ENCODE measurements around the gene RRAD. TPM values are rescaled to one million over a fixed set of nuclear protein-coding genes. Genes with fewer than 3 reads are reported as not detected.
"Not testable (repeated sequence)": the region's sequence is repeated elsewhere in the genome, so short reads cannot be mapped to it uniquely, and the experiment has no call there.

The RRAD gene
- total RNA-seq, 2 donors from 2014 or later = 2.3 to 12.8 TPM

- H3K9me3 Mint-ChIP-seq = no peaks in the 10 kb centered on the region
- ATAC-seq (peak; percentile 83 to 86), DNase-seq (ENCODE audit: low spot score) (peak; percentile 85)
- H3K4me1 Mint-ChIP-seq (ENCODE audit: low read depth in 2 of 2) = peaks cover 13 to 17% of the 10 kb centered on the region in 2 donors
- peaks cover 16 to 23% of the 10 kb centered on the region in 2 donors for H3K27me3 Mint-ChIP-seq
- H3K27ac Mint-ChIP-seq = no peak overlapping the region
- H3K4me3 Mint-ChIP-seq = peak overlapping the region; percentile 84
- H3K36me3 Mint-ChIP-seq = peaks cover 6% of the 10 kb centered on the region
Observed at GRCh38 chr16:66947302-66948065, 22.1 kb upstream of the RRAD start.

- no peak for DNase-seq (ENCODE audit: low spot score)
- Mint-ChIP-seq H3K27me3 (peaks cover 15 to 23% of the 10 kb centered on the region in 2 donors), H3K27ac (no peak overlapping the region), H3K4me3 (no peak overlapping the region), H3K9me3 (no peaks in the 10 kb centered on the region), H3K36me3 (peaks cover 6% of the 10 kb centered on the region), H3K4me1 (ENCODE audit: low read depth in 2 of 2) (peaks cover 13 to 17% of the 10 kb centered on the region in 2 donors)
- ATAC-seq = no peak
Observed at GRCh38 chr16:66946974-66947301, 21.6 kb upstream of the RRAD start.

- no peak overlapping the region for H3K27ac Mint-ChIP-seq
Observed at GRCh38 chr16:66946541-66946940, 21.2 kb upstream of the RRAD start.

GRCh38 chr16:66945939-66946338 is 20.6 kb upstream of the RRAD start:
- ATAC-seq = no peak
- Mint-ChIP-seq H3K36me3 (no peaks in the 10 kb centered on the region), H3K27me3 (peaks cover 6 to 16% of the 10 kb centered on the region in 2 donors), H3K4me1 (ENCODE audit: low read depth in 2 of 2) (peaks cover 13 to 17% of the 10 kb centered on the region in 2 donors), H3K4me3 (no peak overlapping the region), H3K9me3 (no peaks in the 10 kb centered on the region), H3K27ac (no peak overlapping the region)
- no peak for DNase-seq (ENCODE audit: low spot score)

More at GRCh38 chr16:66946541-66946940, 21.2 kb upstream of the RRAD start:
- ATAC-seq (no peak), DNase-seq (ENCODE audit: low spot score) (no peak)
- no peaks in the 10 kb centered on the region for H3K9me3 Mint-ChIP-seq
- peaks cover 11 to 20% of the 10 kb centered on the region in 2 donors for H3K27me3 Mint-ChIP-seq
- H3K4me3 Mint-ChIP-seq = no peak overlapping the region
- peaks cover 13 to 17% of the 10 kb centered on the region in 2 donors for H3K4me1 Mint-ChIP-seq (ENCODE audit: low read depth in 2 of 2)
- peaks cover 2% of the 10 kb centered on the region for H3K36me3 Mint-ChIP-seq

- DNase-seq (ENCODE audit: low spot score); ATAC-seq; H3K9me3 Mint-ChIP-seq; H3K36me3 Mint-ChIP-seq; H3K4me3 Mint-ChIP-seq: not testable (repeated sequence)
- Mint-ChIP-seq H3K27me3 (peaks cover 6 to 11% of the 10 kb centered on the region in 2 donors), H3K27ac (peak overlapping the region in 1 of 2 donors; percentile 53), H3K4me1 (ENCODE audit: low read depth in 2 of 2) (peaks cover 9 to 17% of the 10 kb centered on the region in 2 donors)
Observed at GRCh38 chr16:66944971-66945370, 19.6 kb upstream of the RRAD start.

- Mint-ChIP-seq H3K4me3 (no peak overlapping the region), H3K27me3 (peaks cover 0 to 6% of the 10 kb centered on the region in 2 donors), H3K4me1 (ENCODE audit: low read depth in 2 of 2) (peaks cover 9 to 17% of the 10 kb centered on the region in 2 donors), H3K9me3 (no peaks in the 10 kb centered on the region), H3K36me3 (no peaks in the 10 kb centered on the region), H3K27ac (no peak overlapping the region)
- DNase-seq (ENCODE audit: low spot score) (no peak), ATAC-seq (no peak)
Observed at GRCh38 chr16:66944054-66944441, 18.7 kb upstream of the RRAD start.

GRCh38 chr16:66943426-66944053 is 18.2 kb upstream of the RRAD start:
- Mint-ChIP-seq H3K9me3 (no peaks in the 10 kb centered on the region), H3K27ac (no peak overlapping the region), H3K4me3 (no peak overlapping the region), H3K4me1 (ENCODE audit: low read depth in 2 of 2) (peaks cover 9 to 14% of the 10 kb centered on the region in 2 donors), H3K27me3 (peaks cover 0 to 3% of the 10 kb centered on the region in 2 donors), H3K36me3 (no peaks in the 10 kb centered on the region)
- ATAC-seq (no peak), DNase-seq (ENCODE audit: low spot score) (no peak)

- ATAC-seq (no peak), DNase-seq (ENCODE audit: low spot score) (no peak)
- Mint-ChIP-seq H3K27me3 (no peaks in the 10 kb centered on the region), H3K36me3 (no peaks in the 10 kb centered on the region), H3K9me3 (no peaks in the 10 kb centered on the region), H3K4me1 (ENCODE audit: low read depth in 2 of 2) (peaks cover 8 to 9% of the 10 kb centered on the region in 2 donors), H3K4me3 (no peak overlapping the region), H3K27ac (no peak overlapping the region)
Observed at GRCh38 chr16:66942981-66943380, 17.6 kb upstream of the RRAD start.

GRCh38 chr16:66940236-66940635 is 14.9 kb upstream of the RRAD start:
- Mint-ChIP-seq H3K4me1 (ENCODE audit: low read depth in 2 of 2) (peaks cover 10 to 18% of the 10 kb centered on the region in 2 donors), H3K4me3 (no peak overlapping the region), H3K27me3 (no peaks in the 10 kb centered on the region), H3K27ac (no peak overlapping the region), H3K9me3 (no peaks in the 10 kb centered on the region), H3K36me3 (no peaks in the 10 kb centered on the region)
- DNase-seq (ENCODE audit: low spot score) (no peak), ATAC-seq (no peak)

GRCh38 chr16:66939366-66939765 is 14.0 kb upstream of the RRAD start:
- peaks cover 18 to 21% of the 10 kb centered on the region in 2 donors for H3K4me1 Mint-ChIP-seq (ENCODE audit: low read depth in 2 of 2)
- no peak overlapping the region for H3K4me3 Mint-ChIP-seq
- H3K36me3 Mint-ChIP-seq = no peaks in the 10 kb centered on the region
- ATAC-seq = no peak
- H3K27ac Mint-ChIP-seq = no peak overlapping the region
- H3K9me3 Mint-ChIP-seq = no peaks in the 10 kb centered on the region
- DNase-seq (ENCODE audit: low spot score) = no peak
- no peaks in the 10 kb centered on the region for H3K27me3 Mint-ChIP-seq

GRCh38 chr16:66937725-66938337 is 12.5 kb upstream of the RRAD start:
- H3K4me3 Mint-ChIP-seq = peak overlapping the region; percentile 26
- no peaks in the 10 kb centered on the region for H3K9me3 Mint-ChIP-seq
- H3K36me3 Mint-ChIP-seq = peaks cover 10% of the 10 kb centered on the region
- H3K4me1 Mint-ChIP-seq (ENCODE audit: low read depth in 2 of 2) = peaks cover 33 to 36% of the 10 kb centered on the region in 2 donors
- DNase-seq (ENCODE audit: low spot score) (no peak), ATAC-seq (no peak)
- no peaks in the 10 kb centered on the region for H3K27me3 Mint-ChIP-seq
- peak overlapping the region in 1 of 2 donors; percentile 1 for H3K27ac Mint-ChIP-seq

GRCh38 chr16:66936889-66937554 is 11.7 kb upstream of the RRAD start:
- no peak for DNase-seq (ENCODE audit: low spot score)
- Mint-ChIP-seq H3K36me3 (peaks cover 10% of the 10 kb centered on the region), H3K4me1 (ENCODE audit: low read depth in 2 of 2) (peaks cover 41 to 44% of the 10 kb centered on the region in 2 donors), H3K27ac (peak overlapping the region; percentile 37 to 70), H3K4me3 (peak overlapping the region; percentile 95), H3K9me3 (no peaks in the 10 kb centered on the region), H3K27me3 (no peaks in the 10 kb centered on the region)
- ATAC-seq = no peak

GRCh38 chr16:66936462-66936861 is 11.1 kb upstream of the RRAD start:
- no peaks in the 10 kb centered on the region for H3K27me3 Mint-ChIP-seq
- peak overlapping the region; percentile 95 for H3K4me3 Mint-ChIP-seq
- no peaks in the 10 kb centered on the region for H3K9me3 Mint-ChIP-seq
- H3K36me3 Mint-ChIP-seq = peaks cover 10% of the 10 kb centered on the region
- DNase-seq (ENCODE audit: low spot score) (no peak), ATAC-seq (no peak)
- H3K27ac Mint-ChIP-seq = peak overlapping the region; percentile 37 to 70
- H3K4me1 Mint-ChIP-seq (ENCODE audit: low read depth in 2 of 2) = peaks cover 47 to 48% of the 10 kb centered on the region in 2 donors
